CD14-positive monocyte (primary cell): Measurements from ENCODE around the gene TTC39B. TPM values are rescaled to one million over a fixed set of nuclear protein-coding genes. Genes with fewer than 3 reads are reported as not detected.

Source experiments
- DNase-seq, 3 donors: peaks; one replicate each; pipeline ENCODE4 v3.0.0-alpha.2; 2011 to 2022
- H2AFZ ChIP-seq: 2 replicates; pipeline ENCODE4 v1.6.0; 2012; ENCODE audit warnings: mild to moderate bottlenecking, low read depth, low read length, inconsistent platforms; ENCODE audit not compliant: insufficient read depth, poor library complexity, severe bottlenecking
- H3K27ac ChIP-seq, 2 donors: 1 replicate in 1 of 2; 2 replicates in 1 of 2; pipeline ENCODE4 v1.5.1; 2012 to 2013; ENCODE audit warnings: low read length in 2 of 2, control low read depth in 1 of 2, inconsistent platforms in 1 of 2, low read depth in 1 of 2, mild to moderate bottlenecking in 1 of 2
- H3K27me3 ChIP-seq, 2 donors: one replicate each; pipeline versions ENCODE4 v1.6.0 to v1.6.1; 2011 to 2013; ENCODE audit warnings: low read length in 2 of 2; ENCODE audit not compliant: control insufficient read depth in 2 of 2, insufficient read depth in 2 of 2
- H3K36me3 ChIP-seq, 2 donors: replicated peaks in 1 of 2; 1 replicate in 1 of 2; 2 replicates in 1 of 2; pipeline versions ENCODE4 v1.5.1 to v1.6.1; 2012 to 2013; ENCODE audit warnings: low read length in 2 of 2, control low read depth in 1 of 2, inconsistent platforms in 1 of 2, mild to moderate bottlenecking in 1 of 2; ENCODE audit not compliant: insufficient read depth in 2 of 2, control insufficient read depth in 1 of 2
- H3K4me1 ChIP-seq, 2 donors: 1 replicate in 1 of 2; 2 replicates in 1 of 2; pipeline versions ENCODE4 v1.5.1 to v1.6.1; 2012 to 2013; ENCODE audit warnings: low read length in 2 of 2, control low read depth in 1 of 2, inconsistent platforms in 1 of 2, mild to moderate bottlenecking in 1 of 2, moderate library complexity in 1 of 2; ENCODE audit not compliant: insufficient read depth in 2 of 2, control insufficient read depth in 1 of 2
- H3K4me2 ChIP-seq: replicated peaks from 2 replicates; pipeline ENCODE3; 2012; ENCODE audit warnings: low read length, moderate library complexity, mild to moderate bottlenecking; ENCODE audit not compliant: poor library complexity, severe bottlenecking; ENCODE audit errors: extremely low read depth
- H3K4me3 ChIP-seq, 3 experiments: fragments of 200-600 bp in 1 of 3; sonication (generic) in 1 of 3; replicated peaks in 1 of 3; 1 replicate in 2 of 3; 2 replicates in 1 of 3; pipeline ENCODE4 v1.5.1; 2011 to 2013; ENCODE audit warnings: low read length in 3 of 3, mild to moderate bottlenecking in 3 of 3, control low read depth in 2 of 3, low read depth in 2 of 3, inconsistent platforms in 1 of 3, moderate library complexity in 1 of 3
- H3K79me2 ChIP-seq: 2 replicates; pipeline ENCODE4 v1.6.0; 2012; ENCODE audit warnings: mild to moderate bottlenecking, control low read depth, inconsistent platforms, low read length, moderate library complexity; ENCODE audit not compliant: insufficient read depth
- H3K9ac ChIP-seq: 2 replicates; pipeline ENCODE4 v1.6.0; 2017; ENCODE audit warnings: low read length, mild to moderate bottlenecking; ENCODE audit not compliant: insufficient read depth, poor library complexity, severe bottlenecking
- H3K9me3 ChIP-seq, 2 donors: replicated peaks in 1 of 2; 1 replicate in 1 of 2; 2 replicates in 1 of 2; pipeline versions ENCODE4 v1.5.1 to v1.6.1; 2012 to 2013; ENCODE audit warnings: low read length in 2 of 2, control low read depth in 1 of 2; ENCODE audit not compliant: control insufficient read depth in 1 of 2, insufficient read depth in 1 of 2
- H4K20me1 ChIP-seq: 2 replicates; pipeline ENCODE4 v1.6.0; 2012; ENCODE audit warnings: mild to moderate bottlenecking, low read length, control low read depth, moderate library complexity; ENCODE audit not compliant: insufficient read depth
- H3K27ac Mint-ChIP-seq, 7 donors: one replicate each; pipeline ENCODE4 v1.8.0; 2020; ENCODE audit warnings: mild to moderate bottlenecking in 7 of 7, mixed read lengths in 7 of 7, moderate library complexity in 6 of 7, inconsistent platforms in 2 of 7
- H3K27me3 Mint-ChIP-seq, 3 donors: one replicate each; pipeline ENCODE4 v1.8.0; 2021 to 2022; ENCODE audit warnings: low read depth in 3 of 3, mild to moderate bottlenecking in 3 of 3, mixed read lengths in 3 of 3, moderate library complexity in 3 of 3, inconsistent platforms in 1 of 3
- H3K36me3 Mint-ChIP-seq, 2 donors: one replicate each; pipeline ENCODE4 v1.8.0; 2020; ENCODE audit warnings: mixed read lengths in 2 of 2, inconsistent platforms in 1 of 2, mild to moderate bottlenecking in 1 of 2
- H3K4me1 Mint-ChIP-seq: one replicate; pipeline ENCODE4 v1.8.0; 2020; ENCODE audit warnings: mild to moderate bottlenecking, mixed read lengths
- H3K4me3 Mint-ChIP-seq, 2 donors: one replicate each; pipeline ENCODE4 v1.8.0; 2020; ENCODE audit warnings: mild to moderate bottlenecking in 2 of 2, mixed read lengths in 2 of 2, moderate library complexity in 1 of 2
- H3K9me3 Mint-ChIP-seq, 7 donors: one replicate each; pipeline ENCODE4 v1.8.0; 2020 to 2022; ENCODE audit warnings: mixed read lengths in 7 of 7, mild to moderate bottlenecking in 6 of 7, moderate library complexity in 6 of 7, inconsistent platforms in 2 of 7
- WGBS: methylation state at CpG from one replicate; pipeline ENCODE4 v1.1.5; 2013; ENCODE audit warnings: missing lambda C conversion rate; ENCODE audit not compliant: insufficient coverage; 5-methylcytosine and 5-hydroxymethylcytosine counted together
- intact Hi-C, 2 donors: fragments of 100-400 bp; cut with micrococcal nuclease; formaldehyde crosslinking; loops; one replicate each; pipeline versions ENCODE4 v1.15.0 to v1.15.1; 2023
- polyA plus RNA-seq, 3 donors: library from polyadenylated mRNA; depleted of rRNA in 1 of 3; unstranded in 2 of 3; stranded (reverse) in 1 of 3; fragments of 300-500 nt in 2 of 3; fragments of >200 nt in 1 of 3; fragmentation: Illumina TruSeq in 2 of 3; gene quantifications; 1 replicate in 2 of 3; 2 replicates in 1 of 3; pipeline ENCODE4 v1.2.3, GENCODE V29; 2012 to 2021
- TF ChIP-seq, protein P1 (sequence below): fragments of 200-600 bp; IDR thresholded peaks from one replicate; pipeline ENCODE4 v1.8.0; 2022; ENCODE audit warnings: antibody characterized with exemption, mild to moderate bottlenecking

TTC39B gene
- polyA plus RNA-seq, 3 donors: 0.87 to 5.3 (median 3.1) TPM

DNA sequence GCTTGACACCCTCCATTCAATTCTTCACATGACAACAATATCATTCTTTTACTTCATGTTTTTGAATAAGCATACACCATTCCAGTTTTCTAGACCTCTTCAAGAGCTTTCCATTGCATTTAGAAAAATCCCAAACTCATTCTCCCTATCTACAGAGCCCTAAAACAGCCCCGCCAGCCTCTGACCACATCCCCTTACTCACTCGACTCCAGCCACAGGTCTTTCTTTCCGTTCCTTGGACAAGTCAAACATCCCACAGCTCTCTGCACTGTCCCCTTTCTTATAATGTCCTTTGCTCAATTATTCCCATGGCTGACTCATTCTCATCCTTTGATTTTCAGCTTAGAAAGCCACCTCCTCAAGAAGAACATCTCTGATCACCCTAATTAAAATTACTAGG lies 38.2 kb downstream of the TTC39B start:
- no peaks in the 10 kb centered on the region for H3K36me3 Mint-ChIP-seq
- no peaks in the 10 kb centered on the region for H3K4me1 ChIP-seq
- no peaks in the 10 kb centered on the region for H3K27me3 ChIP-seq
- no peaks in the 10 kb centered on the region for H3K27me3 Mint-ChIP-seq
- no peaks in the 10 kb centered on the region for H3K79me2 ChIP-seq
- H3K4me1 Mint-ChIP-seq: peaks cover 5% of the 10 kb centered on the region
- H2AFZ ChIP-seq: no peak overlapping the region
- no peak overlapping the region for H3K9ac ChIP-seq
- no peak overlapping the region for H3K27ac Mint-ChIP-seq
- H4K20me1 ChIP-seq: no peaks in the 10 kb centered on the region
- DNase-seq: no peak
- 34% methylated on average over 3 of the region's 3 CpGs for WGBS
- no peak overlapping the region for H3K4me3 ChIP-seq
- H3K27ac ChIP-seq: no peak overlapping the region
- intact Hi-C loops: no loop called here
- no peak overlapping the region for H3K4me2 ChIP-seq
- H3K9me3 ChIP-seq: no peaks in the 10 kb centered on the region
- H3K36me3 ChIP-seq: no peaks in the 10 kb centered on the region
- no peak overlapping the region for H3K4me3 Mint-ChIP-seq
- TF ChIP-seq, protein P1, sequence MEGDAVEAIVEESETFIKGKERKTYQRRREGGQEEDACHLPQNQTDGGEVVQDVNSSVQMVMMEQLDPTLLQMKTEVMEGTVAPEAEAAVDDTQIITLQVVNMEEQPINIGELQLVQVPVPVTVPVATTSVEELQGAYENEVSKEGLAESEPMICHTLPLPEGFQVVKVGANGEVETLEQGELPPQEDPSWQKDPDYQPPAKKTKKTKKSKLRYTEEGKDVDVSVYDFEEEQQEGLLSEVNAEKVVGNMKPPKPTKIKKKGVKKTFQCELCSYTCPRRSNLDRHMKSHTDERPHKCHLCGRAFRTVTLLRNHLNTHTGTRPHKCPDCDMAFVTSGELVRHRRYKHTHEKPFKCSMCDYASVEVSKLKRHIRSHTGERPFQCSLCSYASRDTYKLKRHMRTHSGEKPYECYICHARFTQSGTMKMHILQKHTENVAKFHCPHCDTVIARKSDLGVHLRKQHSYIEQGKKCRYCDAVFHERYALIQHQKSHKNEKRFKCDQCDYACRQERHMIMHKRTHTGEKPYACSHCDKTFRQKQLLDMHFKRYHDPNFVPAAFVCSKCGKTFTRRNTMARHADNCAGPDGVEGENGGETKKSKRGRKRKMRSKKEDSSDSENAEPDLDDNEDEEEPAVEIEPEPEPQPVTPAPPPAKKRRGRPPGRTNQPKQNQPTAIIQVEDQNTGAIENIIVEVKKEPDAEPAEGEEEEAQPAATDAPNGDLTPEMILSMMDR: no peak
- H3K9me3 Mint-ChIP-seq: peaks cover 0 to 2% (median 0%) of the 10 kb centered on the region in 7 donors

DNA sequence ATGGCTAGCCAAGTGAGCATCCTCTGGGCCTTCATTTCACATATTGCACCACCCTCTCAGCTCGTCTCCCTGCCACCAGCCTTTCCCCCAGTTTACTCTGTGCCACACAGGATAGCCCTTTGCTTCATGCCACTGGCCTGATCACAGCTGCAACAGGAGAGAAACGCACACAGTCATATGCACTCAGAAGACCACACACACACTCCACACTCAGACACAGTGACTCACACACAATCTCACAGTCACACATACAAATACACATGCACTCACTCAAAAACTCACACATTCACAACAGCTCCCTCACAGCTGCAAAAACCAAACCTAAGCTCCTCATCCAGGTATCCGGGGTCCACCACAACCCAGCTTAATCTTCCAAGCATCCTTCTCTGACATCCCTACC lies 38.7 kb downstream of the TTC39B start:
- Mint-ChIP-seq H3K27me3 (no peaks in the 10 kb centered on the region), H3K27ac (no peak overlapping the region), H3K4me3 (no peak overlapping the region), H3K4me1 (peaks cover 7% of the 10 kb centered on the region), H3K36me3 (no peaks in the 10 kb centered on the region), H3K9me3 (peaks cover 0 to under 1% (median 0%) of the 10 kb centered on the region in 7 donors)
- no peak overlapping the region for H3K4me2 ChIP-seq
- H3K36me3 ChIP-seq: no peaks in the 10 kb centered on the region
- no peak overlapping the region for H3K4me3 ChIP-seq
- 98% methylated on average over 3 of the region's 3 CpGs for WGBS
- intact Hi-C loops: no loop called here
- no peak for DNase-seq
- H3K27me3 ChIP-seq: no peaks in the 10 kb centered on the region
- TF ChIP-seq, protein P1: no peak
- H3K4me1 ChIP-seq: no peaks in the 10 kb centered on the region
- no peak overlapping the region for H3K27ac ChIP-seq
- no peaks in the 10 kb centered on the region for H4K20me1 ChIP-seq
- H3K79me2 ChIP-seq: no peaks in the 10 kb centered on the region
- no peak overlapping the region for H3K9ac ChIP-seq
- no peaks in the 10 kb centered on the region for H3K9me3 ChIP-seq
- H2AFZ ChIP-seq: no peak overlapping the region
